H54 (cell line): ENCODE measurements around the gene GUCY1A2.

Source experiments
- DNase-seq: peaks from one replicate; pipeline ENCODE4 v3.0.0; 2011; ENCODE audit warnings: low spot score, mixed read lengths; ENCODE audit not compliant: insufficient read length
- FAIRE-seq: peaks from 3 replicates; lab custom pipeline; 2011; peaks lifted over from hg19 to GRCh38; lab: Jason Lieb, UNC
- POLR2A ChIP-seq: IDR thresholded peaks from 2 replicates; pipeline ENCODE4 v1.6.1; 2011; ENCODE audit warnings: low read depth, mild to moderate bottlenecking, low read length

Gene GUCY1A2

DNA sequence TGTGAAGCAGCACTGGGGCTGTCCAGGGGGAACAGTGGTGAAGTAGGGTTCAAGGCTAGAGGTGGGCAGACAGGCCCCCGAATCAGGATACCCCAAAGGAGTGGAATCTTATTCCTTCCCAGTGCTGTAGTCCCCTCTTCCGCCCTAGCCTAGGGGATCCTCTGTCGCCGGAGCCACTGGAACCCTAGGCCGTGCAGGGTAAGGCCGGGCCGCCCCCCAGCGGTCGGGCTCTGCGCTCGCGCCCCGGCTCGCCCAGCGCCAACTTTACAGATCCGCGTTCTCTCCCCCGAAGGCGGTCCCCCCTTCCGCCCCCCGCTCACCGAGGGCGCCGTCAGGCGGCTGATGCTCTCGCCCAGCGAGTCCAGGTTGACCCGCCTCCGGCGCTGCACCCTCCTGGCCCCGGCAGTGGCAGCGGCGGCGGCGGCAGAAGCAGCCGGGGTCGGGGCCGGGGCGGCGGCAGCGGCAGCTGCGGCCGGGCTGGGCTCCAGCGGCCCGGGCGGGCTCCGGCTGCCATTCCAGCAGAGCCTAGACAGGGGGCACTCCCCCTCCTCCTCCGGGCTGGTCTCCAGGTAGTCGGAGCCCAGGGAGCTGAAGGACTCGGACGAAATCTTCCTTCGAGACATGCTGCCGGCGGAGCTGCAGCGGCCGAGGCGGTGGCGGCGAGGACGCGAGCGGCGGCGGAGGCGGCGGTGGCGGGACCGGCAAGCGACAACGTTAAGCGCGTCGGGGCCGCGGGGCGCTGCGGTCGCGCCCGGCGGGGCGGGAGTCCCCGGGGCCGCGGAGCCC is 650 bp downstream of the GUCY1A2 start:
- TF ChIP-seq POLR2A, result no peak
- no peak for FAIRE-seq
- no peak for DNase-seq

DNA sequence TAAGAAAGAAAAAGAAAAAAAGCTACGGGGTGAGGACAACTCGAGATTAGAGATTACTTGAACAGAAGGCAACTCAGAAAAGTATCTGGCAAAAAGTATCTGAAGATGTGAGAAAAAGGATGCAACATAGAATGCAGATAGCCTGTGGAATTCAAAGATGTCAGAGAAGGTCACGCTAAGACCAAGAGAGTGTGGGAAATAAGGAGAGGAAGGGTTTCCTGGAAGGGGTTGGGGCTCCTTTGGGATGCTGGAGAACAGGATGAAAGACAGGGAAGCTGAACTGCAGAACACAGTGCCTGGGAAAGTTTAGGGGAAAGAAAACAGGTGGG is 1.2 kb downstream of the GUCY1A2 start:
- DNase-seq, result no peak
- FAIRE-seq, result no peak
- TF ChIP-seq POLR2A, result no peak

DNA sequence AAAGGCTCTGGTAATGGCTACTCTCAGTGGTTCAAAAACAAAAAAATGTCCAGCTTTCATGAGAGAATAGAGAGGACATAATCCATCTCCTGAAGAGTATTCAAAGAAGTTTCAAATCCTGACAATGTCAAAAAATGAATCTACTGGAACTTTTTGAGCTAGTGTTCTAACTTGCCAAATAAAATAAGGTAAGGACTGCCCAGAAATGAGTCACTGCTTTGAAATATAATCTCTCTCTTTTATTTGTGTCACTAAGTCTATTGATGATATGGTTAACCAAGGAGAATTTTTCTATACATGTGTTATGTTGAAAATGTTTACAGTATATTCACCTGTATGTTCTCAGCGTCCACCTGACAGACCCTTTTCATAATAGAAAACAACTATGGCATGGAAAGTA is 3.4 kb downstream of the GUCY1A2 start:
- no peak for FAIRE-seq
- no peak for TF ChIP-seq POLR2A
- DNase-seq, result no peak

DNA sequence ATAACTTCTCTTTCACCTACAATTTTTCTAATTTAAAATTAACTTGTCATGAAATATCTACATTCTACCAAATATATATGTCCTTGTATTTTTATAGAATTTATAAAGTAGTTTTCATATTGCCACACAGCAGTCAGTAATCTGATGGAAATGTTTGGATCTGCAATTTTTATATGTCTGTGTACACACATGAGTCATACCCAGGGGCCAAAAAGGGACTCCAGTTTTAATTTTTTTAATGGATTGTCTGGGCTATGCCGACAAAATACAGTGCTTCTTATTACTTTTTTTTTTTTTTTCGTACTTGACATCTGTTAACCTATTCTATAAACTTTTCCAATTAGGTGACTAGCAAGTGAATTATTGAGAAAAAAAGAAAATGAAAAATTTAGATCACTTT is 6.3 kb downstream of the GUCY1A2 start:
- no peak for FAIRE-seq
- no peak for TF ChIP-seq POLR2A
- no peak for DNase-seq

DNA sequence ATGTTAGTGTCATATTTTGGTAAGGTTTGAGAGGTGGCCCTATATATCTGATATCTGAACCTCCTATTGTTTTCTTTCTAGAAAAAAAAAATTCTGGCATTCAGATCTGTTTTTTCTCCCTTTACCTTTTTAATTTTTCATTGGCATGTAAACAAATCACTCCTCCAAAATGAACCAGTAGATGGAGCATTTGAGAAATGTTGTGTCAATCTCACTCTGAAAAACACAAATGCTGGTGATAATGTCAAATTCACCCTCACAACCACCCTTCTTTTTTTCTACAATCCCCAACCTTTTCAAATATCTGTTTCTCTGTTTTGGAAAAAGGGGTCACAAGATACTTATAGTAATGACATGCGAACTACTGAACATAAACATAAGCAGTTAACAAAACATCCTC is 9.1 kb downstream of the GUCY1A2 start:
- DNase-seq, result no peak
- no peak for TF ChIP-seq POLR2A
- no peak for FAIRE-seq

DNA sequence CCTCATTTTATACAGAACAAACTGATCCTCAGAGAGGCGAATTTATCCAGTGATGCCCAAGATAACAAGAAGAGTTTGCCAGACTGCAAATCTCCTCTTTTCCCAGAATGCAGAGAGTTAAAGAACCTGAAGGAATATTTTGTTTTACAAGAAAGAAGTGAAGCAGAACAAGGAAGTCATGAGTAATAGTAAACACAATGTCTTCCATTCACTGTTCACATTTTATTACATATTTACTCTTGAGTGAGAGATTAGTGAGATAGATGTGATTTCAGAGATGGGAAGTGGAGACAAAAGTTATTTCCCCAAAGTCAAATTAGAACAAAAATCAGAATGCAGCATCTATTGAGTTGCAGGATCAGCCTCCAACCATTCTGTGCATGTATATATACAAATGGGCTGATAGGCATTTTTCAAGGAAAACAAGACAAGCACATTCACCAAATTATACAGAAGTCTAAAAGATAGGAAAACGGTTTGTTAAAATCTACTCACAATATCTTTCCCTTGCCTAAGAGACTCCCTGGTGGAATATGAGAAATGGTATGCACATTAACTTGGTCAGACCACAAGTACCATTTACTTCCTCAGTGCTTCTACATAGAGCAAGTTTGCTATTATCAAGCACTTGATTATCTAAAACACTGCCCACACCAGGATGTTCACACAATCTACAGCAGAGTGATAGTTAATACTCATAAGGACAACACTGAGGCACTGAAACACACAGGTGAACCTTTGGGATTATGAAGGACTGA is 12.0 kb downstream of the GUCY1A2 start:
- no peak for TF ChIP-seq POLR2A
- FAIRE-seq (no peak), DNase-seq (no peak)

DNA sequence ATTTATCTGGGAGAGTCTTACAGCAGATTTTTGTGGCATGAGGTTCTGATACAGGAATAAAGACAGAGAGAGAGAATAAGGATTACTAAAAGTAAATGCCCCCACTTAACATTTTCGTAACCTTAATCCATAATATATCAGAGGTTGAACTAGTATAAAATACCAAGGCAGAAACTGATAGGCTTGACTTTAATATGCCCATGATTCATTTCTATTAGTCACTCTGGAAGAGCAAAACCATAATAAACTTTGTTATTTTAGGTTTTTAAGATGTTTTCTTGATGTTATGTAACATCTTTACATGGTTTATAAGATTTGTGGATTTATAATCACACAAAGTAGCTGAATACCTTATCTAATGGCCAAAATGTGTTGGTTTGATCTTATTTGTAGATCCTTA is 19.1 kb downstream of the GUCY1A2 start:
- no peak for TF ChIP-seq POLR2A
- no peak for DNase-seq
- FAIRE-seq, result no peak

DNA sequence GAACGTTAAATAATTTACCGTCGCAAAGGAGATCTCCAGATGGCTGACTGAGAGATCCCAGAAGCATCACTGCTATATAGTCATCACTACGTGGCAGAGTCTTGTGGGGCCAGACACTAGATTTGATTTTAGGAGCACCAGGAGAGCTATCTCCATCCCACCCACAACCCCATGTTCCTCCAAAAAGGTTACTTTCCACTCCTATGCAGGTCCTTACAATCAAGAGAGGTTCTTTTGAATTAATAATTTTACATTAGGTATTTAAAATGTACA is 19.4 kb downstream of the GUCY1A2 start:
- FAIRE-seq, result no peak
- DNase-seq, result no peak
- TF ChIP-seq POLR2A, result no peak

DNA sequence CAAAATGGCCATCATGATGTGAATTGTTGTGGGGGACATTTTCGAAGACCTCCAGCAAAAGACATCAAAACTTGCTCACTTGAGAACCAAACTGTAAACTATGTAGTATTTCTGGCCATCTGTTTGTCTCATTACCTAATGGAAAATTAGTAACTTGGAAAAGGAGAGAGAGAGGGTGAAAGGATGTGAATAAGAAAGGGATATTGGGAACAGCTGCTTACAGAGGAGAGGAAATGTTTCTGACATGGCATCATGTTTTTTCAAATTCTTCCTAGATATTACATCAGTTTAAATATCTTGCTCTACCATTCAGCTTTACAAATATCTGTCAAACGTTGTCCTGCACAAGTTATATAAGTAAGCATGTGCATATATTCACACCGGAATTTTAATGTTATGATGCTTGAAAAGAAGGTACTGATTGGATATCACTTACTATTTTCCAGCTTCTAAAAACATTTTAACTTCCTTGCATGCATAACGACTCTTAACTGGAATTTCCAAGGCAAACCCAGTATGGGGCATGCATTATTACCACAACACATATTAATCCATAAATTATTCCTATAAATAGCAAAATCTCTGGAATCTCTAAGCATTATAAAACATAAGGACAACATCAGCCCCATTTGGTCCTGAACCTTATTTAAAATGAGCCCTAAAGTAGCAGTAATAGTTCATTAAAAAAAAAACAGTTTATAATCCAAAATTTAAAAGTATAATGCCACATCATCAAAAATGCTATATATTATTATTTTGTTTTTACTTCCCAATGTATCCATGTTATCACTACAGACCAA is 20.0 kb downstream of the GUCY1A2 start:
- no peak for TF ChIP-seq POLR2A
- FAIRE-seq (no peak), DNase-seq (no peak)

DNA sequence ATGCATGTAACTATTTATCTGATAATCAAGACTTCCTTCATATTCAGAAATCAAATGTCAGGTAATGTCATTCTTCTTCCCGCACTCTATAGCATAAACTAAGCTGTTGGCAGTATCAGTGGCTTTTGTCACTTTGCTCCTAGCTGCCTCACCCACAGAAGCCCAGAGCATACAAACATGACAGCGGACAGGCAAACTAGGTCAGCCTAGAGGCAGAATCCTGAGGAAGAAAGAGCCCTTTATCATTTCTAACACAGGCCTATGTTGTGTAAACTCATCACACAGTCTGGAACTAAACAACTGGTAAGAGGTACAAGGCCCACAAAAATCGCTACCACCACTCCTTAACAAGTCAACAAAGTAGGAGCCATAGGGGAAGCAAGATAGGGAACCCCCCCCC is 21.0 kb downstream of the GUCY1A2 start:
- no peak for TF ChIP-seq POLR2A
- DNase-seq (no peak), FAIRE-seq (no peak)

DNA sequence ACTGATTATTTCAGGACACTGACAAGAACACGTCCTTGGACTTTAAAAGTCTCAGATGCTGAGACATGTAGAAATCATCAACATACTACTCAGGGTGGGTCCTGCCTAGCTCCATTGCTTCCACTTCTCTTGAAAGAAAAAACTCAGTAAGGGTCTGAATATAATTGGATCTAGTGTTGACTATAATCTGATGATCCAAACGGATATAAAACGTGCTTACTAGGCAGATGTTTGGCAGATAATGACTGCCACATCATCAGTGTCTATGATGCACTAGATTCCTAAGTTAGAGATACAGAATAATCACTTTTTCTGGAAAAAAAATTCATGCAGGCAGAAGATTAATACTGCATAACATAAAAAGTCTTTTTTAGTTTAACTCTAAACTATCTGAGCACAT is 21.6 kb downstream of the GUCY1A2 start:
- TF ChIP-seq POLR2A, result no peak
- FAIRE-seq (no peak), DNase-seq (no peak)

DNA sequence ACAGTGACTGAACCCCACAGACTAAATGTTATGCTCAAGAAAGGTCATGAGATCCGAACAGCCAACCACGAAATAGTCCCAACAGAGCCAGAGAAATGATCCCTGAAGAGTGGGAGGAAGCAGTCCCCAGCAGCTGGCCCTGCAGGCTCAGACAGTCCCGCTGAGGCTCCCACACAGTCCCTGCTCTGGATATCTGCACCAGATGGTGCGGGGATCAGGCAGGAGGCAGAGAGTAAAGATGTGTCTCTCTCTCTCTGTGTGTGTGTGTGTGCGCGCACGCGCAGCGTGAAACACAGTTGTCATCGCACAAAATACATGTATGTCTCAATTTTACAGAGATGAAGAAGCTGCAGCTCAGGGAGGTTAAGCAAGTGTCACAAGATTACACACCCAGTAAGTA is 27.9 kb downstream of the GUCY1A2 start:
- TF ChIP-seq POLR2A, result no peak
- DNase-seq (no peak), FAIRE-seq (no peak)

DNA sequence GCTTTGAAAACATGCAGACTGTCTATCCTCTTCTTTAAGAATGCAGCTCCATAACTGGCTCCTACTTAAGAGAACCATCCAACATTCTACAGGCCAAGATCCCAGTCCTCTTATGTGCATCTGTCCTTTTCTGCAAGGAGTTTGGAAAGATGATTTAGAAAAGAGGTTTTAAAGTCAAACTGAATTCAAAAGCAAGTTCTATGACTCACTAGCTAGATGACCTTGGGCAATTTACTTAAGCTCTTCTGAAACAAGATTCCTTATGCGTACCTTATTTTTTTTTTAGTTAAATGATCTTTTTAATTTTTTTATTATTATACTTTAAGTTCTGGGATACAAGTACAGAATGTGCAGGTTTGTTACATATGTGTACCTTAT is 29.2 kb downstream of the GUCY1A2 start:
- no peak for TF ChIP-seq POLR2A
- DNase-seq, result no peak

More for the DNA sequence above, 29.2 kb downstream of the GUCY1A2 start:
- FAIRE-seq, result no peak
